Pancreas (tissue), 10 donors: ENCODE measurements around the gene WFIKKN1. TPM values are rescaled to one million over a fixed set of nuclear protein-coding genes. Genes with fewer than 3 reads are reported as not detected.

ENCODE experiments used
- ATAC-seq, 4 donors: fragments of 200-7000 bp; cut with Tn5 transposase; one replicate each; pipeline versions ENCODE4 v1.8.0 to v1.9.1; 2020; ENCODE audit warnings: mild to moderate bottlenecking in 4 of 4, moderate library complexity in 4 of 4
- DNase-seq, 6 donors: peaks; one replicate each; pipeline ENCODE4 v3.0.0-alpha.2; 2020
- FAIRE-seq: peaks from 2 replicates; lab custom pipeline; 2012; peaks lifted over from hg19 to GRCh38; lab: Jason Lieb, UNC
- H3K27ac ChIP-seq, 4 donors: fragments of 200-600 bp; sonication (generic); 1 replicate in 3 of 4; 2 replicates in 1 of 4; pipeline versions ENCODE4 v1.5.0 to v1.8.0; 2020
- H3K27me3 ChIP-seq, 4 donors: fragments of 200-600 bp; one replicate each; pipeline ENCODE4 v1.8.0; 2021
- H3K36me3 ChIP-seq, 3 donors: fragments of 200-600 bp; sonication (generic) in 1 of 3; one replicate each; pipeline versions ENCODE4 v1.5.0 to v1.8.0; 2020 to 2021
- H3K4me1 ChIP-seq, 3 donors: fragments of 200-600 bp; one replicate each; pipeline ENCODE4 v1.8.0; 2021
- H3K4me3 ChIP-seq, 4 donors: fragments of 200-600 bp; sonication (generic) in 2 of 4; one replicate each; pipeline versions ENCODE4 v1.5.0 to v1.8.0; 2020 to 2021
- H3K9me3 ChIP-seq, 4 donors: fragments of 200-600 bp; one replicate each; pipeline ENCODE4 v1.8.0; 2021
- CTCF ChIP-seq, 4 donors: fragments of 200-600 bp; sonication (generic) in 3 of 4; IDR thresholded peaks; one replicate each; pipeline versions ENCODE4 v1.5.0 to v1.8.0; 2021; ENCODE audit warnings: antibody characterized with exemption in 4 of 4
- WGBS, 2 donors: extraction: QIAGEN DNeasy Blood & Tissue Kit; methylation state at CpG; one replicate each; pipeline ENCODE4 v1.1.7; 2013; 5-methylcytosine and 5-hydroxymethylcytosine counted together
- intact Hi-C, 3 donors: fragments of 100-400 bp; cut with DNase I; formaldehyde crosslinking; loops; one replicate each; pipeline versions ENCODE4 v1.11.1 to v1.14.2; 2022
- polyA plus RNA-seq, 2 donors: library from polyadenylated mRNA; stranded (reverse); fragments of 200-250 nt; gene quantifications; one replicate each; pipeline ENCODE4 v1.2.3, GENCODE V29; 2013
- total RNA-seq, 6 donors: library from RNA; stranded (reverse); fragmentation: NEBNext Ultra II Directional in 4 of 6; extraction: Animal tissue kit (Norgen Biotek cat#: 25700) in 4 of 6; gene quantifications; one replicate each; pipeline versions ENCODE4 v1.2.1 to v1.2.4, GENCODE V29; 2021 to 2023
- donor health status: healthy with polysubstance abuse.
- donor health status: DM: no; HTN: no; CAD: no; lungs with moderate emphysema.
- donor health status: DM: no; HTN: no; CAD: no.
- donor health status: control.
- donor health status: control.
- donor health status: Bipolar disorder and iron deficiency.
- donor health status: DM: yes; HTN: yes; CAD: no.
- donor health status: DM: no; HTN: no; CAD: no.
- donor health status: DM: no; HTN: no; CAD: no.
- donor health status: DM: yes; HTN: yes; CAD: no.

The WFIKKN1 gene
- total and polyA plus RNA-seq, 8 donors = 0.75 to 13.8 (median 1.7) TPM

- no peaks in the 10 kb centered on the region for H3K9me3 ChIP-seq
- H3K4me1 ChIP-seq = peaks cover 9 to 29% (median 24%) of the 10 kb centered on the region in 3 donors
- DNase-seq (no peak), ATAC-seq (no peak), FAIRE-seq (no peak)
- no peaks in the 10 kb centered on the region for H3K27me3 ChIP-seq
- peaks cover 0 to 14% (median 13%) of the 10 kb centered on the region in 3 donors for H3K36me3 ChIP-seq
- peak overlapping the region; percentile 51 to 93 (median 74) for H3K4me3 ChIP-seq
- intact Hi-C loops = no loop called here
- 0 to 1% methylated on average over 26 to 38 of the region's 38 CpGs for WGBS, 2 donors
- peak overlapping the region; percentile 74 to 87 (median 82) for H3K27ac ChIP-seq
- no peak for TF ChIP-seq CTCF (IDR thresholded peaks at IDR 0.05)
Observed at GRCh38 chr16:680625-680945, 49.8 kb downstream of the WFIKKN1 start.

- H3K27me3 ChIP-seq = no peaks in the 10 kb centered on the region
- WGBS, 2 donors = 40 to 43% methylated on average over 44 of the region's 44 CpGs
- FAIRE-seq (no peak), DNase-seq (peak in 3 of 6 donors; percentile 71 to 86 (median 85)), ATAC-seq (no peak)
- no peaks in the 10 kb centered on the region for H3K9me3 ChIP-seq
- H3K4me3 ChIP-seq = peak overlapping the region; percentile 51 to 93 (median 74)
- intact Hi-C loops = no loop called here
- peaks cover 0 to 14% (median 13%) of the 10 kb centered on the region in 3 donors for H3K36me3 ChIP-seq
- H3K27ac ChIP-seq = peak overlapping the region; percentile 74 to 87 (median 82)
- peaks cover 9 to 29% (median 24%) of the 10 kb centered on the region in 3 donors for H3K4me1 ChIP-seq
- TF ChIP-seq CTCF (IDR thresholded peaks at IDR 0.05) = no peak
Observed at GRCh38 chr16:680967-681745, 50.4 kb downstream of the WFIKKN1 start.

GRCh38 chr16:681746-682427 is 51.1 kb downstream of the WFIKKN1 start:
- FAIRE-seq (no peak), DNase-seq (peak in 3 of 6 donors; percentile 61 to 87 (median 79)), ATAC-seq (no peak)
- H3K27me3 ChIP-seq = no peaks in the 10 kb centered on the region
- intact Hi-C loops = no loop called here
- H3K27ac ChIP-seq = no peak overlapping the region
- peaks cover 9 to 29% (median 24%) of the 10 kb centered on the region in 3 donors for H3K4me1 ChIP-seq
- no peaks in the 10 kb centered on the region for H3K9me3 ChIP-seq
- peak overlapping the region in 2 of 4 donors; percentile 74 to 75 for H3K4me3 ChIP-seq
- 71 to 79% methylated on average over 28 of the region's 28 CpGs for WGBS, 2 donors
- peaks cover 0 to 14% (median 13%) of the 10 kb centered on the region in 3 donors for H3K36me3 ChIP-seq
- TF ChIP-seq CTCF (IDR thresholded peaks at IDR 0.05) = no peak

- ATAC-seq = no peak
- DNase-seq = peak in 2 of 6 donors; percentile 52 to 82
- no peak for FAIRE-seq
- TF ChIP-seq CTCF (IDR thresholded peaks at IDR 0.05) = no peak
- Histone ChIP-seq H3K4me3 (peak overlapping the region in 2 of 4 donors; percentile 64 to 80), H3K27ac (no peak overlapping the region), H3K36me3 (peaks cover 0 to 14% (median 13%) of the 10 kb centered on the region in 3 donors), H3K4me1 (peaks cover 9 to 29% (median 24%) of the 10 kb centered on the region in 3 donors), H3K9me3 (no peaks in the 10 kb centered on the region), H3K27me3 (no peaks in the 10 kb centered on the region)
- intact Hi-C loops = no loop called here
- 59 to 61% methylated on average over 36 of the region's 36 CpGs for WGBS, 2 donors
Observed at GRCh38 chr16:682493-683395, 52.0 kb downstream of the WFIKKN1 start.
